ENCODE results near the gene FUCA1. TPM values are rescaled to one million over a fixed set of nuclear protein-coding genes. Genes with fewer than 3 reads are reported as not detected.

The FUCA1 gene
- total RNA-seq, 4 donors from 2014 or later = 20.3 to 44.4 (median 23.5) TPM

- peak overlapping the region; percentile 2 to 84 (median 84) for H3K27ac ChIP-seq
- no peaks in the 10 kb centered on the region for H3K9me3 ChIP-seq
- H3K4me3 ChIP-seq = peak overlapping the region; percentile 53 to 77
- ATAC-seq = peak; percentile 51
- no peaks in the 10 kb centered on the region for H3K27me3 ChIP-seq
- peaks cover 0 to 22% of the 10 kb centered on the region in 2 donors for H3K36me3 ChIP-seq
- WGBS, 2 donors (ENCODE audit: low coverage in 1 of 2) = 4 to 15% methylated on average over 12 to 15 of the region's 20 CpGs
- TF ChIP-seq, protein P1, sequence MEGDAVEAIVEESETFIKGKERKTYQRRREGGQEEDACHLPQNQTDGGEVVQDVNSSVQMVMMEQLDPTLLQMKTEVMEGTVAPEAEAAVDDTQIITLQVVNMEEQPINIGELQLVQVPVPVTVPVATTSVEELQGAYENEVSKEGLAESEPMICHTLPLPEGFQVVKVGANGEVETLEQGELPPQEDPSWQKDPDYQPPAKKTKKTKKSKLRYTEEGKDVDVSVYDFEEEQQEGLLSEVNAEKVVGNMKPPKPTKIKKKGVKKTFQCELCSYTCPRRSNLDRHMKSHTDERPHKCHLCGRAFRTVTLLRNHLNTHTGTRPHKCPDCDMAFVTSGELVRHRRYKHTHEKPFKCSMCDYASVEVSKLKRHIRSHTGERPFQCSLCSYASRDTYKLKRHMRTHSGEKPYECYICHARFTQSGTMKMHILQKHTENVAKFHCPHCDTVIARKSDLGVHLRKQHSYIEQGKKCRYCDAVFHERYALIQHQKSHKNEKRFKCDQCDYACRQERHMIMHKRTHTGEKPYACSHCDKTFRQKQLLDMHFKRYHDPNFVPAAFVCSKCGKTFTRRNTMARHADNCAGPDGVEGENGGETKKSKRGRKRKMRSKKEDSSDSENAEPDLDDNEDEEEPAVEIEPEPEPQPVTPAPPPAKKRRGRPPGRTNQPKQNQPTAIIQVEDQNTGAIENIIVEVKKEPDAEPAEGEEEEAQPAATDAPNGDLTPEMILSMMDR (IDR thresholded peaks at IDR 0.05) = peak in 2 of 4 experiments; percentile 1 to 34
- TF ChIP-seq POLR2AphosphoS5 (IDR thresholded peaks at IDR 0.05) = no peak
- peaks cover 0 to 26% (median 9%) of the 10 kb centered on the region in 3 donors for H3K4me1 ChIP-seq
Observed at GRCh38 chr1:23868557-23869016, 497 bp upstream of the FUCA1 start.

DNA sequence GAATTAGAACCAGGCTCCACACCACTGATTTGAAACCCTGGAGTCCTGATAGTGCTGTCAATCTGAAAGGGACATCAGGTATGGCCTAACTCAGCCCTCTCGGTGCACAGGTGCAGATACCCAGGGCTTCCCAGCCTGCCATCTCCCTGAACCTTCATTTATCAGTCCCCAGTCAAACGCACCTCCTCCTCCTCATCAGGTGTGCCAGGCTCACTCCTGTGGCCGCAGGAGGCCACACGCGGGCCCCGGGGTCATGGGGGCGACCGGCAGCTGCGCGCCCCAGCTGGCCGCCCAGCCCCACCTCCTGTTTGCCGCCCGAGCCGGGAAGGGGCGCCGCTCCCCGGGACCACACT is 572 bp downstream of the FUCA1 start:
- Histone ChIP-seq H3K4me1 (peaks cover 0 to 26% (median 9%) of the 10 kb centered on the region in 3 donors), H3K9me3 (no peaks in the 10 kb centered on the region), H3K27me3 (no peaks in the 10 kb centered on the region), H3K4me3 (peak overlapping the region; percentile 53 to 77), H3K27ac (peak overlapping the region in 3 of 4 donors; percentile 83 to 84 (median 84)), H3K36me3 (peaks cover 0 to 32% of the 10 kb centered on the region in 2 donors)
- WGBS, 2 donors (ENCODE audit: low coverage in 1 of 2) = 40% methylated on average over 1 of the region's 17 CpGs; no CpG with 5 or more reads in 1 of the 2 donors
- TF ChIP-seq EP300 (IDR thresholded peaks at IDR 0.05) (no peak), POLR2A (IDR thresholded peaks at IDR 0.05) (no peak), POLR2AphosphoS5 (IDR thresholded peaks at IDR 0.05) (no peak)
- TF ChIP-seq, protein P1 (IDR thresholded peaks at IDR 0.05) = no peak
- no peak for ATAC-seq

DNA sequence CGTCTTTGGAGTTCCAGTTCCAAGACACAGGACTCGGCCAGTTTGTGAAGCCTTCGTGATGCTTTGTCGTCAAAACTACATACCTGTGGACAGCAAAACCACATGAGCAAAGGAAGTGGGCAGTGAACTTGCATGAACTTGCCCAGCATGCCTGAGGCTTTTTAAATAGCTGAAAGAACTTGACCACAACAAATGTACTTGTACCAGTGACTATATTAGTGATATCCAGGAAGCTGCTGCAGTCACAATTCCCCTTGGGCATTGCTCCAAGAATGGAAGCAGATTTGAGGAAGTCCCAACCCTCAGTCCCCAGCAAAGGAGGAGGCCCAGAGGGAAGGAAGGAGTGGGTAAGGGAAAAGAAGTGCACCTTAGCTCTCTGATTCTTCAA is 2.6 kb downstream of the FUCA1 start:
- no peak overlapping the region for H3K27ac ChIP-seq
- no peaks in the 10 kb centered on the region for H3K27me3 ChIP-seq
- H3K4me3 ChIP-seq = no peak overlapping the region
- 78 to 92% methylated on average over 2 to 4 of the region's 4 CpGs for WGBS, 2 donors (ENCODE audit: low coverage in 1 of 2)
- no peaks in the 10 kb centered on the region for H3K9me3 ChIP-seq
- peaks cover 0 to 51% of the 10 kb centered on the region in 2 donors for H3K36me3 ChIP-seq
- H3K4me1 ChIP-seq = peaks cover 0 to 26% (median 9%) of the 10 kb centered on the region in 3 donors
- no peak for ATAC-seq
- TF ChIP-seq POLR2AphosphoS5 (IDR thresholded peaks at IDR 0.05) (no peak), POLR2A (IDR thresholded peaks at IDR 0.05) (no peak), EP300 (IDR thresholded peaks at IDR 0.05) (no peak)
- TF ChIP-seq, protein P1 (IDR thresholded peaks at IDR 0.05) = no peak

DNA sequence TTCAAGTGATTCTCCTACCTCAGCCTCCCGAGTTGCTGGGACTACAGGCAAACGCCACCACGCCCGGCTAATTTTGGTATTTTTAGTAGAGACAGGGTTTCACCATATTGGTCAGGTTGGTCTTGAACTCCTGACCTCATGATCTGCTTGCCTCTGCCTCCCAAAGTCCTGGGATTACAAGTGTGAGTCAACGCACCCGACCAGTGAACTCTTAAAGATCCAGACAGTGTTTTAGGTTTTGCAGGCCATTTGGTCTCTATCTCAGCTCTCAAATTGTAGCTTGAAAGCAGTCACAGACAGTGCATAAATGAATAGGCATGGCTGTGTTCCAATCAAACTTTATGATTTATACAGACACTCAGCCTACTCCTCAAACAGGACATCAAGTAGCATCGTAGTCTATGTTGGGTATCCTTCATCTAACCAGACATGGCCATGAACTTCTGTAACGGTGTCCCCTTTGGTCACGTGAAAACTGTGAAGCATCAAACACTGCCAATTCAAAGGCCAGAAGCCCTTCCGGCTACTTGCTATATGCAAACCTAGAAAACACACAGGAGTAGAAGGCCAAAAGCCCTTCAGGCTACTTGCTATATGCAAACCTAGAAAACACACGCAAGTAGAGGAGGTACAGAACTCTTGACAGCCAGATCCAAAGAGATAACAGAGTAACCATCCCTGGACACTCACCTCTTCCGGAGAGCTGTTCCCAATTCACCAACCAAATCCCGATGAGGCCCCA is 3.1 kb downstream of the FUCA1 start:
- ATAC-seq = no peak
- no peak overlapping the region for H3K27ac ChIP-seq
- H3K4me3 ChIP-seq = no peak overlapping the region
- H3K9me3 ChIP-seq = no peaks in the 10 kb centered on the region
- TF ChIP-seq, protein P1 (IDR thresholded peaks at IDR 0.05) = no peak
- no peak for TF ChIP-seq POLR2A (IDR thresholded peaks at IDR 0.05)
- TF ChIP-seq EP300 (IDR thresholded peaks at IDR 0.05) = no peak
- peaks cover 0 to 26% (median 9%) of the 10 kb centered on the region in 3 donors for H3K4me1 ChIP-seq
- peaks cover 0 to 57% of the 10 kb centered on the region in 2 donors for H3K36me3 ChIP-seq
- WGBS, 2 donors (ENCODE audit: low coverage in 1 of 2) = 91 to 96% methylated on average over 4 to 12 of the region's 13 CpGs
- no peaks in the 10 kb centered on the region for H3K27me3 ChIP-seq

- 58 to 71% methylated on average over 3 of the region's 3 CpGs for WGBS, 2 donors (ENCODE audit: low coverage in 1 of 2)
- TF ChIP-seq POLR2AphosphoS5 (IDR thresholded peaks at IDR 0.05) = no peak
- TF ChIP-seq EP300 (IDR thresholded peaks at IDR 0.05) = no peak
- TF ChIP-seq, protein P1 (IDR thresholded peaks at IDR 0.05) = no peak
- no peak for TF ChIP-seq POLR2A (IDR thresholded peaks at IDR 0.05)
- Histone ChIP-seq H3K27me3 (no peaks in the 10 kb centered on the region), H3K27ac (no peak overlapping the region), H3K4me3 (no peak overlapping the region), H3K9me3 (no peaks in the 10 kb centered on the region), H3K4me1 (peaks cover 0 to 14% (median 8%) of the 10 kb centered on the region in 3 donors), H3K36me3 (peaks cover 0 to 80% of the 10 kb centered on the region in 2 donors)
- ATAC-seq = no peak
Observed at GRCh38 chr1:23862640-23863039, 5.5 kb downstream of the FUCA1 start.

All from gastroesophageal sphincter (tissue), 4 donors.